HepG2 (cell line): ENCODE measurements around the gene CAMK2G. TPM values are rescaled to one million over a fixed set of nuclear protein-coding genes. Genes with fewer than 3 reads are reported as not detected.
A peak's percentile ranks its signal among the peaks of the same experiment; 100 is the strongest.

ENCODE experiments used
- ARNT2 ChIP-seq: sonication (generic); formaldehyde crosslinking; IDR thresholded peaks from 2 replicates; pipeline ENCODE4 v1.8.0; 2022; ENCODE audit warnings: mild to moderate bottlenecking, low read depth, missing genetic modification reagents, moderate library complexity
- GABPA ChIP-seq, 2 experiments: IDR thresholded peaks; 2 replicates each; pipeline ENCODE4 v1.6.1; 2011 to 2016; ENCODE audit warnings: low read depth in 2 of 2, low read length in 1 of 2, missing biosample characterization in 1 of 2, missing genetic modification characterization in 1 of 2
- GABPB1 ChIP-seq: IDR thresholded peaks from 2 replicates; pipeline ENCODE4 v1.6.1; 2016; ENCODE audit warnings: mild to moderate bottlenecking, missing genetic modification reagents, moderate library complexity, missing compliant biosample characterization
- IRX3 ChIP-seq: sonication (generic); formaldehyde crosslinking; IDR thresholded peaks from 2 replicates; pipeline ENCODE4 v1.8.1; 2023; ENCODE audit warnings: mild to moderate bottlenecking, low read depth, missing genetic modification reagents, borderline replicate concordance
- MBD4 ChIP-seq: IDR thresholded peaks from 2 replicates; pipeline ENCODE4 v1.6.1; 2012; ENCODE audit warnings: low read length, inconsistent platforms, borderline replicate concordance
- MED1 ChIP-seq: sonication (generic); formaldehyde crosslinking; IDR thresholded peaks from 2 replicates; pipeline ENCODE4 v1.4.0; 2020; ENCODE audit warnings: missing genetic modification reagents
- MEF2D ChIP-seq: sonication (generic); formaldehyde crosslinking; IDR thresholded peaks from 2 replicates; pipeline ENCODE4 v1.5.1; 2020; ENCODE audit warnings: mild to moderate bottlenecking, missing genetic modification reagents
- NFIC ChIP-seq: IDR thresholded peaks from 2 replicates; pipeline ENCODE4 v1.6.1; 2012; ENCODE audit warnings: mild to moderate bottlenecking, low read length, inconsistent platforms
- NFYC ChIP-seq: IDR thresholded peaks from 2 replicates; pipeline ENCODE4 v1.6.1; 2016; ENCODE audit warnings: missing genetic modification reagents, missing compliant biosample characterization
- NPAS2 ChIP-seq: sonication (generic); formaldehyde crosslinking; IDR thresholded peaks from 2 replicates; pipeline ENCODE4 v1.8.0; 2022; ENCODE audit warnings: mild to moderate bottlenecking, missing genetic modification reagents, borderline replicate concordance
- NR2F2 ChIP-seq: IDR thresholded peaks from 2 replicates; pipeline ENCODE4 v1.6.1; 2012; ENCODE audit warnings: low read depth, inconsistent platforms, borderline replicate concordance
- PHF20 ChIP-seq: sonication (generic); formaldehyde crosslinking; IDR thresholded peaks from 2 replicates; pipeline ENCODE4 v1.5.0; 2020; ENCODE audit warnings: mild to moderate bottlenecking, missing genetic modification reagents
- SP140L ChIP-seq: sonication (generic); formaldehyde crosslinking; IDR thresholded peaks from 2 replicates; pipeline ENCODE4 v1.4.0; 2020; ENCODE audit warnings: missing genetic modification reagents, borderline replicate concordance
- SP5 ChIP-seq: IDR thresholded peaks from 2 replicates; pipeline ENCODE4 v1.6.1; 2016; ENCODE audit warnings: low read depth, borderline replicate concordance
- SRSF1 ChIP-seq: fragments of 200-400 bp; formaldehyde crosslinking; optimal IDR thresholded peaks from 2 replicates; pipeline ENCODE3; 2017; ENCODE audit warnings: mild to moderate bottlenecking, low read depth, low read length, moderate library complexity
- TOE1 ChIP-seq: sonication (generic); formaldehyde crosslinking; IDR thresholded peaks from 2 replicates; pipeline ENCODE4 v1.4.0; 2020; ENCODE audit warnings: mild to moderate bottlenecking, missing genetic modification reagents
- ZC3H4 ChIP-seq: sonication (generic); formaldehyde crosslinking; IDR thresholded peaks from 2 replicates; pipeline ENCODE4 v1.4.0; 2020; ENCODE audit warnings: missing genetic modification reagents, borderline replicate concordance
- ZMYM4 ChIP-seq: sonication (generic); formaldehyde crosslinking; IDR thresholded peaks from 2 replicates; pipeline ENCODE4 v1.8.1; 2023; ENCODE audit warnings: mild to moderate bottlenecking, missing genetic modification reagents
- ZNF572 ChIP-seq: sonication (generic); formaldehyde crosslinking; IDR thresholded peaks from 2 replicates; pipeline ENCODE4 v1.5.1; 2020; ENCODE audit warnings: mild to moderate bottlenecking, missing genetic modification reagents
- ZNF614 ChIP-seq: IDR thresholded peaks from 2 replicates; pipeline ENCODE4 v1.6.1; 2018; ENCODE audit warnings: missing biosample characterization, missing genetic modification reagents, inconsistent platforms, borderline replicate concordance
- ZNF619 ChIP-seq: sonication (generic); formaldehyde crosslinking; IDR thresholded peaks from 2 replicates; pipeline ENCODE4 v1.4.0; 2020; ENCODE audit warnings: mild to moderate bottlenecking, missing genetic modification reagents
- polyA plus RNA-seq, 8 experiments: library from polyadenylated mRNA; depleted of rRNA in 3 of 8; stranded (reverse) in 7 of 8; unstranded in 1 of 8; fragments of >200 nt; fragmentation: Illumina TruSeq in 4 of 8; extraction: Trizol in 4 of 8; gene quantifications; 2 replicates each; pipeline versions ENCODE4 v1.2.1 to v1.2.3, GENCODE V29; 2011 to 2016; ENCODE audit warnings: low read depth in 4 of 8, missing spikeins in 1 of 8, mixed read lengths in 1 of 8; ENCODE audit not compliant: insufficient read depth in 1 of 8
- total RNA-seq, 5 experiments: library from RNA; depleted of rRNA; stranded (reverse); fragments of >200 nt; fragmentation: Illumina TruSeq; extraction: Trizol; gene quantifications; 2 replicates each; pipeline ENCODE4 v1.2.3, GENCODE V29; 2016; ENCODE audit warnings: low read depth in 1 of 5
- TF ChIP-seq, protein P1 (sequence below): IDR thresholded peaks from 2 replicates; pipeline ENCODE4 v1.6.1; 2016; ENCODE audit warnings: missing compliant biosample characterization, missing genetic modification reagents, borderline replicate concordance
- TF ChIP-seq, protein P2 (sequence below): IDR thresholded peaks from 2 replicates; pipeline ENCODE4 v1.6.1; 2016; ENCODE audit warnings: mild to moderate bottlenecking, missing biosample characterization, missing genetic modification reagents
- TF ChIP-seq, protein P3 (sequence below): sonication (generic); formaldehyde crosslinking; conservative IDR thresholded peaks from 2 replicates; pipeline ENCODE4 v1.8.0; 2022; ENCODE audit warnings: mild to moderate bottlenecking, moderate library complexity, missing genetic modification reagents

CAMK2G gene
- total and polyA plus RNA-seq, 2 of the 13 experiments (the other 11 are each of a cell fraction or from before 2014, with no cell fraction given) = 15.9 to 18.8 TPM

DNA sequence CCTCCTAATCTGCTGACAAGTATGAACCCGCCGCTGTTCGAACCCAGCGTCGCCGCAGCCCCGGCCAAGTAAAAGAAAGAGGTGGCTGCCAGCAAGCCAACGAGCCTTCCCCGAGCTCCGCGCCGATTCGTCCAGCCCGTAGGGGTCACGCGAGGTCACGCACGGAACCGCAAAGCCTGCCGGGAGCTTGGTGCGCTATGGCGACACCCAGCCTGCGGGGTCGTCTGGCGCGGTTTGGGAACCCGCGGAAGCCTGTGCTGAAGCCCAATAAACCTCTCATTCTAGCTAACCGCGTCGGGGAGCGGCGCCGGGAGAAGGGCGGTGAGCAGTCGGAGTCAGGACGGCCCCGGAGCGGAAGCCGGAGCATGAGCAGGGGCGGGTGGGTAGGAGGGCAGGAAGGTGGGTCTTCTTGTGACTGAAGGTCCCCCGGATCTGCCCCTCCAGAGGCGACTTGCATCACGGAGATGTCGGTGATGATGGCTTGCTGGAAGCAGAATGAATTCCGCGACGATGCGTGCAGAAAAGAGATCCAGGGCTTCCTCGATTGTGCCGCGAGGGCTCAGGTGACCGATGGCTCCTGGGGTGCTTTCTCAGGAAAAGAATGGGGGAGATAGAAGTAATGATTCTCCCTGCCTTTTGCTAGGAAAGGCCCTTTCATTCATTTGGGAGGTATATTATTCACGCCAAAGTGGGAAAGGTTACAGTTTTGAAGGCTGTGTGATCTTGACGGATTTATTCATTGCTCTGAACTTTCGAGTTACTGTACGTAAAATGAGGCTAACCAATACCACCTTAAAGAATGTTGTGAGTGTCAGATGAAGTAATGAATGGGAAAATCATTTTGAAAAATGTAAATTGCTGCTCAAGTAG, 92.2 kb downstream of the CAMK2G start, which contains the start of gene CHCHD1 (continued):
- TF ChIP-seq GABPB1 (CRISPR knock-in tag) (peak; percentile 90), ZC3H4 (no peak), ZNF572 (CRISPR knock-in tag) (peak; percentile 77; the same call in 1 of the 2 replicates), SRSF1 (peak; percentile 44), MBD4 (no peak), NFIC (no peak), MED1 (CRISPR knock-in tag) (peak; percentile 77), ZNF619 (no peak), NR2F2 (peak; percentile 62; the same call in 1 of the 2 replicates), ARNT2 (CRISPR knock-in tag) (0 out of 2 replicates have a peak, but pooled peaks have one; percentile 45), ZMYM4 (CRISPR knock-in tag) (no peak; the same call in none of the 2 replicates), IRX3 (CRISPR knock-in tag) (no peak), MEF2D (CRISPR knock-in tag) (no peak), SP5 (CRISPR knock-in tag) (peak; percentile 28; the same call in 1 of the 2 replicates), GABPA (IDR thresholded peaks at IDR 0.05; ENCODE audit: low read depth, low read length) (peak; percentile 23; the same call in 1 of the 2 replicates), GABPA (CRISPR knock-in tag; IDR thresholded peaks at IDR 0.05; ENCODE audit: low read depth) (peak; percentile 79), NFYC (CRISPR knock-in tag) (peak; percentile 85), TOE1 (no peak), SP140L (CRISPR knock-in tag) (peak; percentile 74; the same call in 1 of the 2 replicates), NPAS2 (CRISPR knock-in tag) (no peak), ZNF614 (CRISPR knock-in tag) (peak; percentile 20; the same call in 1 of the 2 replicates), PHF20 (peak; percentile 89)
- TF ChIP-seq, protein P1, sequence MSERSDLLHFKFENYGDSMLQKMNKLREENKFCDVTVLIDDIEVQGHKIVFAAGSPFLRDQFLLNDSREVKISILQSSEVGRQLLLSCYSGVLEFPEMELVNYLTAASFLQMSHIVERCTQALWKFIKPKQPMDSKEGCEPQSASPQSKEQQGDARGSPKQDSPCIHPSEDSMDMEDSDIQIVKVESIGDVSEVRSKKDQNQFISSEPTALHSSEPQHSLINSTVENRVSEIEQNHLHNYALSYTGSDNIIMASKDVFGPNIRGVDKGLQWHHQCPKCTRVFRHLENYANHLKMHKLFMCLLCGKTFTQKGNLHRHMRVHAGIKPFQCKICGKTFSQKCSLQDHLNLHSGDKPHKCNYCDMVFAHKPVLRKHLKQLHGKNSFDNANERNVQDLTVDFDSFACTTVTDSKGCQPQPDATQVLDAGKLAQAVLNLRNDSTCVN (CRISPR knock-in tag) = peak; percentile 78
- TF ChIP-seq, protein P2, sequence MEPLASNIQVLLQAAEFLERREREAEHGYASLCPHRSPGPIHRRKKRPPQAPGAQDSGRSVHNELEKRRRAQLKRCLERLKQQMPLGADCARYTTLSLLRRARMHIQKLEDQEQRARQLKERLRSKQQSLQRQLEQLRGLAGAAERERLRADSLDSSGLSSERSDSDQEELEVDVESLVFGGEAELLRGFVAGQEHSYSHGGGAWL (CRISPR knock-in tag) = peak; percentile 80
- TF ChIP-seq, protein P3, sequence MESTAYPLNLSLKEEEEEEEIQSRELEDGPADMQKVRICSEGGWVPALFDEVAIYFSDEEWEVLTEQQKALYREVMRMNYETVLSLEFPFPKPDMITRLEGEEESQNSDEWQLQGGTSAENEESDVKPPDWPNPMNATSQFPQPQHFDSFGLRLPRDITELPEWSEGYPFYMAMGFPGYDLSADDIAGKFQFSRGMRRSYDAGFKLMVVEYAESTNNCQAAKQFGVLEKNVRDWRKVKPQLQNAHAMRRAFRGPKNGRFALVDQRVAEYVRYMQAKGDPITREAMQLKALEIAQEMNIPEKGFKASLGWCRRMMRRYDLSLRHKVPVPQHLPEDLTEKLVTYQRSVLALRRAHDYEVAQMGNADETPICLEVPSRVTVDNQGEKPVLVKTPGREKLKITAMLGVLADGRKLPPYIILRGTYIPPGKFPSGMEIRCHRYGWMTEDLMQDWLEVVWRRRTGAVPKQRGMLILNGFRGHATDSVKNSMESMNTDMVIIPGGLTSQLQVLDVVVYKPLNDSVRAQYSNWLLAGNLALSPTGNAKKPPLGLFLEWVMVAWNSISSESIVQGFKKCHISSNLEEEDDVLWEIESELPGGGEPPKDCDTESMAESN (CRISPR knock-in tag) = 0 out of 2 replicates have a peak, but pooled peaks have one; percentile 40
